Activated CD4-positive, alpha-beta T cell treated with anti-CD3 and anti-CD28 coated beads, Interleukin-2, amount 50 U/mL, for 4 hours (primary cell): ENCODE data around the gene DMGDH.
A peak's percentile ranks its signal among the peaks of the same experiment; 100 is the strongest.

Experiments used
- DNase-seq, 2 experiments: peaks; one replicate each; pipeline ENCODE4 v3.0.0-alpha.2; 2020

The DMGDH gene

GRCh38 chr5:79062436-79062835 lies 7.0 kb downstream of the DMGDH start:
- DNase-seq: no peak

GRCh38 chr5:79059674-79060073 lies 9.8 kb downstream of the DMGDH start:
- DNase-seq: no peak

GRCh38 chr5:79056847-79057246 lies 12.6 kb downstream of the DMGDH start:
- no peak for DNase-seq

- DNase-seq: no peak
Observed at GRCh38 chr5:79055017-79055416, 14.5 kb downstream of the DMGDH start.

- no peak for DNase-seq
Observed at GRCh38 chr5:79053321-79053720, 16.2 kb downstream of the DMGDH start.

GRCh38 chr5:79050498-79050897 lies 19.0 kb downstream of the DMGDH start:
- DNase-seq: no peak

GRCh38 chr5:79048437-79048836 lies 21.0 kb downstream of the DMGDH start:
- no peak for DNase-seq

GRCh38 chr5:79047199-79047598 lies 22.3 kb downstream of the DMGDH start:
- DNase-seq: no peak

- no peak for DNase-seq
Observed at GRCh38 chr5:79042188-79042587, 27.3 kb downstream of the DMGDH start.

GRCh38 chr5:79036769-79037168 lies 32.7 kb downstream of the DMGDH start:
- no peak for DNase-seq

- no peak for DNase-seq
Observed at GRCh38 chr5:79035237-79035636, 34.2 kb downstream of the DMGDH start.

- DNase-seq: no peak
Observed at GRCh38 chr5:79032782-79033181, 36.7 kb downstream of the DMGDH start.

- no peak for DNase-seq
Observed at GRCh38 chr5:79032031-79032695, 37.3 kb downstream of the DMGDH start.

GRCh38 chr5:79031485-79031867 lies 38.0 kb downstream of the DMGDH start:
- no peak for DNase-seq

GRCh38 chr5:79030663-79031484 lies 38.6 kb downstream of the DMGDH start:
- DNase-seq: no peak

- peak; percentile 15 to 38 for DNase-seq
Observed at GRCh38 chr5:79025054-79025472, 44.4 kb downstream of the DMGDH start.

GRCh38 chr5:79023947-79024346 lies 45.5 kb downstream of the DMGDH start:
- no peak for DNase-seq

- DNase-seq: no peak
Observed at GRCh38 chr5:79023348-79023747, 46.1 kb downstream of the DMGDH start.

GRCh38 chr5:79022771-79023170 lies 46.7 kb downstream of the DMGDH start:
- DNase-seq: no peak

- no peak for DNase-seq
Observed at GRCh38 chr5:79021753-79022152, 47.7 kb downstream of the DMGDH start.

- DNase-seq: peak; percentile 12 to 24
Observed at GRCh38 chr5:79020861-79021561, 48.5 kb downstream of the DMGDH start.

- DNase-seq: no peak
Observed at GRCh38 chr5:79014631-79015030, 54.8 kb downstream of the DMGDH start.

- no peak for DNase-seq
Observed at GRCh38 chr5:79011869-79012268, 57.6 kb downstream of the DMGDH start.
